Measurements from ENCODE around the gene MIF4GD.
A peak's percentile ranks its signal among the peaks of the same experiment; 100 is the strongest.
"Not testable (repeated sequence)": the region's sequence is repeated elsewhere in the genome, so short reads cannot be mapped to it uniquely, and the experiment has no call there.

Gene MIF4GD

GRCh38 chr17:75260641-75261335, 10.2 kb downstream of the MIF4GD start:
- DNase-seq (ENCODE audit: low read depth in 2 of 2): no peak

GRCh38 chr17:75257228-75257627, 13.8 kb downstream of the MIF4GD start:
- not testable (repeated sequence) for DNase-seq (ENCODE audit: low read depth in 2 of 2)

GRCh38 chr17:75255954-75256698, 14.9 kb downstream of the MIF4GD start:
- not testable (repeated sequence) for DNase-seq (ENCODE audit: low read depth in 2 of 2)

- no peak for DNase-seq (ENCODE audit: low read depth in 2 of 2)
These were observed 18.8 kb downstream of the MIF4GD start for GRCh38 chr17:75252039-75252816.

GRCh38 chr17:75250009-75250471, 21.0 kb downstream of the MIF4GD start:
- peak; percentile 65 to 73 for DNase-seq (ENCODE audit: low read depth in 2 of 2)

GRCh38 chr17:75249564-75249963, 21.5 kb downstream of the MIF4GD start:
- DNase-seq (ENCODE audit: low read depth in 2 of 2): no peak

GRCh38 chr17:75246404-75246803, 24.6 kb downstream of the MIF4GD start:
- DNase-seq (ENCODE audit: low read depth in 2 of 2): no peak

- DNase-seq (ENCODE audit: low read depth in 2 of 2): no peak
These were observed 26.0 kb downstream of the MIF4GD start for GRCh38 chr17:75245011-75245410.

GRCh38 chr17:75244133-75244866, 26.7 kb downstream of the MIF4GD start:
- no peak for DNase-seq (ENCODE audit: low read depth in 2 of 2)

GRCh38 chr17:75242461-75243042, 28.5 kb downstream of the MIF4GD start:
- DNase-seq (ENCODE audit: low read depth in 2 of 2): no peak

GRCh38 chr17:75241996-75242460, 29.0 kb downstream of the MIF4GD start:
- DNase-seq (ENCODE audit: low read depth in 2 of 2): no peak

GRCh38 chr17:75241502-75241901, 29.5 kb downstream of the MIF4GD start:
- no peak for DNase-seq (ENCODE audit: low read depth in 2 of 2)

GRCh38 chr17:75241143-75241430, 29.9 kb downstream of the MIF4GD start:
- no peak for DNase-seq (ENCODE audit: low read depth in 2 of 2)

GRCh38 chr17:75240394-75241142, 30.5 kb downstream of the MIF4GD start:
- peak in 1 of 2 donors; percentile 49 for DNase-seq (ENCODE audit: low read depth in 2 of 2)

- no peak for DNase-seq (ENCODE audit: low read depth in 2 of 2)
These were observed 31.1 kb downstream of the MIF4GD start for GRCh38 chr17:75239778-75240393.

GRCh38 chr17:75239214-75239613, 31.8 kb downstream of the MIF4GD start:
- no peak for DNase-seq (ENCODE audit: low read depth in 2 of 2)

GRCh38 chr17:75238684-75239191, 32.3 kb downstream of the MIF4GD start:
- peak in 1 of 2 donors; percentile 37 for DNase-seq (ENCODE audit: low read depth in 2 of 2)

- no peak for DNase-seq (ENCODE audit: low read depth in 2 of 2)
These were observed 32.9 kb downstream of the MIF4GD start for GRCh38 chr17:75238020-75238580.
